Spleen (tissue), 11 donors: ENCODE measurements around the gene URB1. TPM values are rescaled to one million over a fixed set of nuclear protein-coding genes. Genes with fewer than 3 reads are reported as not detected.

Experiments
- DNase-seq: peaks from one replicate; pipeline ENCODE4 v3.0.0-alpha.2; 2020
- H3K27ac ChIP-seq, 8 donors: fragments of 200-600 bp; sonication (generic) in 7 of 8; 1 replicate in 4 of 8; 2 replicates in 4 of 8; pipeline versions ENCODE4 v1.5.0 to v1.8.0; 2016 to 2021; ENCODE audit warnings: inconsistent platforms in 4 of 8, mild to moderate bottlenecking in 4 of 8, moderate library complexity in 1 of 8
- H3K27me3 ChIP-seq, 7 donors: fragments of 200-600 bp; sonication (generic) in 6 of 7; replicated peaks in 1 of 7; 1 replicate in 4 of 7; 2 replicates in 3 of 7; pipeline versions ENCODE4 v1.5.0 to v1.8.0; 2016 to 2021; ENCODE audit warnings: inconsistent platforms in 3 of 7, mild to moderate bottlenecking in 1 of 7
- H3K36me3 ChIP-seq, 6 donors: fragments of 200-600 bp; sonication (generic) in 5 of 6; 1 replicate in 4 of 6; 2 replicates in 2 of 6; pipeline versions ENCODE4 v1.5.0 to v1.8.0; 2016 to 2021; ENCODE audit warnings: inconsistent platforms in 2 of 6
- H3K4me1 ChIP-seq, 6 donors: fragments of 200-600 bp; sonication (generic) in 5 of 6; 1 replicate in 3 of 6; 2 replicates in 3 of 6; pipeline versions ENCODE4 v1.5.0 to v1.8.0; 2016 to 2021; ENCODE audit warnings: inconsistent platforms in 3 of 6
- H3K4me3 ChIP-seq, 8 donors: fragments of 200-600 bp; sonication (generic) in 7 of 8; 1 replicate in 4 of 8; 2 replicates in 4 of 8; pipeline versions ENCODE4 v1.5.0 to v1.8.0; 2016 to 2021; ENCODE audit warnings: inconsistent platforms in 4 of 8, mild to moderate bottlenecking in 4 of 8, moderate library complexity in 2 of 8
- H3K9me3 ChIP-seq, 8 donors: fragments of 200-600 bp; sonication (generic) in 7 of 8; 1 replicate in 4 of 8; 2 replicates in 4 of 8; pipeline versions ENCODE4 v1.5.0 to v1.8.0; 2016 to 2021; ENCODE audit warnings: inconsistent platforms in 4 of 8
- POLR2A ChIP-seq, 3 donors: fragments of 450-650 bp; IDR thresholded peaks; one replicate each; pipeline ENCODE4 v1.5.1; 2017; ENCODE audit warnings: antibody characterized with exemption in 3 of 3, mild to moderate bottlenecking in 1 of 3
- POLR2AphosphoS5 ChIP-seq, 3 donors: sonication (generic); formaldehyde crosslinking; IDR thresholded peaks; one replicate each; pipeline ENCODE4 v1.5.1; 2017; ENCODE audit warnings: antibody characterized with exemption in 3 of 3
- WGBS, 5 donors: extraction: QIAGEN DNeasy Blood & Tissue Kit in 3 of 5; methylation state at CpG; one replicate each; pipeline versions ENCODE4 v1.1.5 to v1.1.7; 2013 to 2018; 5-methylcytosine and 5-hydroxymethylcytosine counted together
- intact Hi-C: fragments of 100-400 bp; cut with DNase I; formaldehyde crosslinking; loops from one replicate; pipeline ENCODE4 v1.15.0; 2023; ENCODE audit warnings: low total_unique reads
- polyA plus RNA-seq, 3 donors: library from polyadenylated mRNA; stranded (reverse); fragments of 200-250 nt; gene quantifications; one replicate each; pipeline ENCODE4 v1.2.1, GENCODE V29; 2013
- total RNA-seq, 7 donors: library from RNA; depleted of rRNA in 3 of 7; stranded (reverse); fragments of >200 nt in 3 of 7; fragmentation: NEBNext Ultra II Directional in 4 of 7; extraction: Animal tissue kit (Norgen Biotek cat#: 25700) in 4 of 7; gene quantifications; one replicate each; pipeline versions ENCODE4 v1.1.0 to v1.2.1, GENCODE V29; 2016 to 2021
- TF ChIP-seq, protein P1 (sequence below), 11 experiments: fragments of 200-600 bp in 7 of 11; fragments of 450-650 bp in 4 of 11; sonication (generic) in 4 of 11; IDR thresholded peaks in 8 of 11; conservative IDR thresholded peaks in 3 of 11; 1 replicate in 7 of 11; 2 replicates in 4 of 11; pipeline versions ENCODE4 v1.4.0 to v1.8.0; 2016 to 2021; ENCODE audit warnings: antibody characterized with exemption in 11 of 11, inconsistent platforms in 4 of 11, mild to moderate bottlenecking in 1 of 11
- donor health status: healthy with polysubstance abuse.
- donor health status: DM: no; HTN: no; CAD: no; lungs with moderate emphysema.
- donor health status: DM: no; HTN: no; CAD: no.
- donor health status: Bipolar disorder and iron deficiency.
- donor health status: healthy.
- donor health status: DM: no; HTN: no; CAD: no.
- donor health status: DM: yes; HTN: yes; CAD: no.

URB1 gene
- total and polyA plus RNA-seq, 10 donors: 2.0 to 20.8 (median 12.0) TPM

DNA sequence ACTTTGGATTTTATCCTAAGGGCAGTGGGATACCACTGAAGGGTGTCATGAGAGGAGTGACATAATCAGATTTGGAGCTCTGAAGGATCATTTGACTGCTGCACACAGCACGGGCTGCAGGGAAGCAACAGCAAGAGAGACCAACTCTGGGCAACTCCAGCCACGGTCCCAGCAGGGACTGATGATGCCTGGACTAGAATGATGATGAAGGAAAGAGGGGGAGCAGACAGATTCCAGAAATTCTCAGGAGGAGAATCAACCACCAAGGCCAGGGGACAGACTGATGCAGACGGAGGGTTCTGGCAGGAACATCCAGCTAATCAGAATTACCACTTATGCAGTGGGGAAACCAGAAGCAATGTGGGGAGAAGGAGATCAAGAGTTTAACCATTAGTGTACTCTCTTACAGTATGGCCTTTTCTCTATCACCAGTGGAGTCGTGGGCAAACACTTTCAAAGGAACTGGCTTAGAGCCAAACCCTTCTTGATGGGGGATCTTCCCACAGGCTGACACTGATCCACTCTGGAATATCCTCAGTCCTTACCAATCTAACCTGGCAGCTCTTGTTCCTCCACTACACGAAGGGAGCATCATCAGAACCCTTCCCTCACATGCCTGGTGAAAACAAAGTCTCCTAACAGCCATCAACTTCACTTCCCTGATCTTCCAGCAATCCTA is 3.3 kb downstream of the URB1 start:
- Histone ChIP-seq H3K27ac (no peak overlapping the region), H3K4me1 (peaks cover 17 to 68% (median 32%) of the 10 kb centered on the region in 6 donors), H3K9me3 (no peaks in the 10 kb centered on the region), H3K27me3 (no peaks in the 10 kb centered on the region), H3K4me3 (no peak overlapping the region), H3K36me3 (peaks cover 0 to 27% (median 4%) of the 10 kb centered on the region in 6 donors)
- intact Hi-C loops: no loop called here
- 78 to 85% (median 82%) methylated on average over 5 of the region's 5 CpGs for WGBS, 5 donors
- DNase-seq: peak; percentile 29
- TF ChIP-seq, protein P1, sequence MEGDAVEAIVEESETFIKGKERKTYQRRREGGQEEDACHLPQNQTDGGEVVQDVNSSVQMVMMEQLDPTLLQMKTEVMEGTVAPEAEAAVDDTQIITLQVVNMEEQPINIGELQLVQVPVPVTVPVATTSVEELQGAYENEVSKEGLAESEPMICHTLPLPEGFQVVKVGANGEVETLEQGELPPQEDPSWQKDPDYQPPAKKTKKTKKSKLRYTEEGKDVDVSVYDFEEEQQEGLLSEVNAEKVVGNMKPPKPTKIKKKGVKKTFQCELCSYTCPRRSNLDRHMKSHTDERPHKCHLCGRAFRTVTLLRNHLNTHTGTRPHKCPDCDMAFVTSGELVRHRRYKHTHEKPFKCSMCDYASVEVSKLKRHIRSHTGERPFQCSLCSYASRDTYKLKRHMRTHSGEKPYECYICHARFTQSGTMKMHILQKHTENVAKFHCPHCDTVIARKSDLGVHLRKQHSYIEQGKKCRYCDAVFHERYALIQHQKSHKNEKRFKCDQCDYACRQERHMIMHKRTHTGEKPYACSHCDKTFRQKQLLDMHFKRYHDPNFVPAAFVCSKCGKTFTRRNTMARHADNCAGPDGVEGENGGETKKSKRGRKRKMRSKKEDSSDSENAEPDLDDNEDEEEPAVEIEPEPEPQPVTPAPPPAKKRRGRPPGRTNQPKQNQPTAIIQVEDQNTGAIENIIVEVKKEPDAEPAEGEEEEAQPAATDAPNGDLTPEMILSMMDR (IDR thresholded peaks at IDR 0.05 in 8 of 11, conservative IDR thresholded peaks at IDR 0.05 in 3 of 11): no peak
- TF ChIP-seq POLR2A (IDR thresholded peaks at IDR 0.05) (no peak), POLR2AphosphoS5 (IDR thresholded peaks at IDR 0.05) (no peak)

GRCh38 chr21:32388306-32388705 is 4.5 kb downstream of the URB1 start:
- Histone ChIP-seq H3K36me3 (peaks cover 0 to 39% (median 16%) of the 10 kb centered on the region in 6 donors), H3K9me3 (no peaks in the 10 kb centered on the region), H3K4me3 (no peak overlapping the region), H3K4me1 (peaks cover 13 to 59% (median 23%) of the 10 kb centered on the region in 6 donors), H3K27me3 (no peaks in the 10 kb centered on the region), H3K27ac (no peak overlapping the region)
- no peak for TF ChIP-seq POLR2AphosphoS5 (IDR thresholded peaks at IDR 0.05)
- intact Hi-C loops: no loop called here
- peak; percentile 53 for DNase-seq
- 85 to 89% (median 87%) methylated on average over 9 of the region's 9 CpGs for WGBS, 5 donors

DNA sequence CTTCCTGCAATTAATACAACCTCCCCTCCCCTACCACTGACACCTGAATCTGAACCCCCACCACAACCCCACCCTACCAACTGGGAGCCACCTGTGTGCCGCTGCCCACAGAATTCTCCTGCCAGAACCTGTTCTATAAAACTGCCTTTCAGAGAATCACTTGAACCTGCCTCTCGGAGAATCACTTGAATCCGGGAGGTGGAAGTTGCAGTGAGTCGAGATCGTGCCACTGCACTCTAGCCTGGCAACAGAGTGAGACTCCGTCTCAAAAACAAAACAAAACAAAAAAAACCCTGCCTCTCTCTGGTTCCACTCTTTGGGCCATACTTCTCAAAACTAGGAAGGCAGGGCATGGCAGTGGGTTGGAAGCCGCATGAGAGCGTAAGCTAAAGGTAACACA is 5.7 kb downstream of the URB1 start:
- H3K4me3 ChIP-seq: no peak overlapping the region
- H3K36me3 ChIP-seq: peaks cover 0 to 50% (median 27%) of the 10 kb centered on the region in 6 donors
- H3K9me3 ChIP-seq: no peaks in the 10 kb centered on the region
- TF ChIP-seq POLR2A (IDR thresholded peaks at IDR 0.05) (no peak), POLR2AphosphoS5 (IDR thresholded peaks at IDR 0.05) (no peak)
- TF ChIP-seq, protein P1 (IDR thresholded peaks at IDR 0.05 in 8 of 11, conservative IDR thresholded peaks at IDR 0.05 in 3 of 11): no peak
- no peaks in the 10 kb centered on the region for H3K27me3 ChIP-seq
- 93 to 98% (median 95%) methylated on average over 8 of the region's 8 CpGs for WGBS, 5 donors
- H3K27ac ChIP-seq: peak overlapping the region in 3 of 8 donors; percentile 22 to 41 (median 35)
- H3K4me1 ChIP-seq: peaks cover 10 to 50% (median 19%) of the 10 kb centered on the region in 6 donors
- intact Hi-C loops: no loop called here
- DNase-seq: no peak

DNA sequence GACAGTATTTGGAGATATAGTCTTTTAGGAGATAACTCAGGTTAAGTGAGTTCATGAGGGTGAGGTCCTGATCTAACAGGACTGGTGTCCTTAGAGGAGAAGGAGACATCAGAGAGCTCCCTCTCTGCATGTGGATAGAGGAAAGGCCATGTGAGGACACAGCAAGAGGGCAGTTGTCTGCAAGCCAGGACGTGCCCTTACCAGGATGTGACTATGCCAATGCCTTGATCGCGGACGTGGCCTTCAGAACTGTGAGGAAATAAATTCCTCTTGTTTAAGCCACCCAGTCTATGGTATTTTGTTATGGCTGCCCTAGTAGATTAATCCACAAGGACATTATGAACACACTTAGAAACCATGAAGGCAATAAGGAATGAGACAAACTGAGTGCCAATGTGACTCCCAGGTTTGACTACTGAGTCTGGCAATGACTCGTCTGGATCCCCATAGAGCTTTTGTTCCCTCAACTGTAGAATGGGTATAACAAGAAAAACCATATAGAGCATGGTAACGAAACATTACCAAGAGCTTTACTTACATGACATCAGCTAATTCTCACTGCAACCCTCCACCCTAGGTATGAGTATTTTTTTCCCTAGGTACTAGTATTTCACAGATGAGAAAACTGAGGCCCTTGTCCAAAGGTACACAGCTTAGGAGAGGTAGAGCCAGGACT is 6.5 kb downstream of the URB1 start:
- H3K27me3 ChIP-seq: no peaks in the 10 kb centered on the region
- H3K27ac ChIP-seq: peak overlapping the region in 4 of 8 donors; percentile 22 to 41 (median 30)
- intact Hi-C loops: no loop called here
- H3K4me1 ChIP-seq: peaks cover 2 to 42% (median 11%) of the 10 kb centered on the region in 6 donors
- no peaks in the 10 kb centered on the region for H3K9me3 ChIP-seq
- WGBS, 5 donors: 62 to 81% (median 72%) methylated on average over 6 of the region's 6 CpGs
- DNase-seq: peak; percentile 69
- no peak overlapping the region for H3K4me3 ChIP-seq
- TF ChIP-seq POLR2A (IDR thresholded peaks at IDR 0.05) (no peak), POLR2AphosphoS5 (IDR thresholded peaks at IDR 0.05) (peak in 2 of 3 donors; percentile 32 to 68)
- peaks cover 0 to 59% (median 28%) of the 10 kb centered on the region in 6 donors for H3K36me3 ChIP-seq

GRCh38 chr21:32383812-32384211 is 9.0 kb downstream of the URB1 start:
- H3K27ac ChIP-seq: no peak overlapping the region
- DNase-seq: peak; percentile 54
- WGBS, 5 donors: 94 to 98% (median 95%) methylated on average over 6 of the region's 6 CpGs
- intact Hi-C loops: no loop called here
- peaks cover 0 to 26% (median 9%) of the 10 kb centered on the region in 6 donors for H3K4me1 ChIP-seq
- TF ChIP-seq POLR2AphosphoS5 (IDR thresholded peaks at IDR 0.05): no peak
- no peak for TF ChIP-seq POLR2A (IDR thresholded peaks at IDR 0.05)
- no peaks in the 10 kb centered on the region for H3K9me3 ChIP-seq
- peaks cover 0 to 83% (median 39%) of the 10 kb centered on the region in 6 donors for H3K36me3 ChIP-seq
- no peaks in the 10 kb centered on the region for H3K27me3 ChIP-seq
- no peak overlapping the region for H3K4me3 ChIP-seq
